Heart left ventricle (tissue), 16 donors: Measurements from ENCODE around the gene PIK3IP1. TPM values are rescaled to one million over a fixed set of nuclear protein-coding genes. Genes with fewer than 3 reads are reported as not detected.

Experiments used
- ATAC-seq, 4 donors: fragments of 200-7000 bp; cut with Tn5 transposase; one replicate each; pipeline ENCODE4 v1.9.1; 2020 to 2022; ENCODE audit warnings: moderate library complexity in 4 of 4, mild to moderate bottlenecking in 3 of 4, moderate number of reproducible peaks in 1 of 4
- DNase-seq, 5 donors: peaks; one replicate each; pipeline ENCODE4 v3.0.0-alpha.2; 2020
- H3K27ac ChIP-seq, 12 donors: fragments of 200-600 bp; sonication (generic) in 4 of 12; one replicate each; pipeline versions ENCODE4 v1.5.0 to v1.8.0; 2016 to 2022; ENCODE audit warnings: mild to moderate bottlenecking in 2 of 12
- H3K27me3 ChIP-seq, 9 donors: fragments of 200-600 bp; sonication (generic) in 2 of 9; one replicate each; pipeline versions ENCODE4 v1.5.1 to v1.8.0; 2016 to 2022; ENCODE audit warnings: mild to moderate bottlenecking in 3 of 9
- H3K36me3 ChIP-seq, 9 donors: fragments of 200-600 bp; sonication (generic) in 2 of 9; one replicate each; pipeline versions ENCODE4 v1.5.0 to v1.8.0; 2018 to 2022; ENCODE audit warnings: mild to moderate bottlenecking in 2 of 9
- H3K4me1 ChIP-seq, 12 donors: fragments of 200-600 bp; sonication (generic) in 4 of 12; one replicate each; pipeline versions ENCODE4 v1.5.0 to v1.8.0; 2016 to 2022; ENCODE audit warnings: mild to moderate bottlenecking in 3 of 12
- H3K4me3 ChIP-seq, 12 donors: fragments of 200-600 bp; sonication (generic) in 4 of 12; one replicate each; pipeline versions ENCODE4 v1.5.0 to v1.8.0; 2017 to 2022; ENCODE audit warnings: mild to moderate bottlenecking in 9 of 12, moderate library complexity in 4 of 12
- H3K9me3 ChIP-seq, 12 donors: fragments of 200-600 bp; sonication (generic) in 4 of 12; one replicate each; pipeline versions ENCODE4 v1.5.0 to v1.8.0; 2016 to 2022; ENCODE audit warnings: mild to moderate bottlenecking in 1 of 12
- CTCF ChIP-seq, 12 donors: fragments of 200-600 bp; sonication (generic) in 4 of 12; IDR thresholded peaks; one replicate each; pipeline versions ENCODE4 v1.5.0 to v1.8.0; 2018 to 2022; ENCODE audit warnings: antibody characterized with exemption in 12 of 12, mild to moderate bottlenecking in 5 of 12
- POLR2A ChIP-seq, 2 donors: fragments of 450-650 bp; IDR thresholded peaks; one replicate each; pipeline ENCODE4 v1.6.1; 2017; ENCODE audit warnings: antibody characterized with exemption in 2 of 2, mild to moderate bottlenecking in 2 of 2, moderate library complexity in 2 of 2
- WGBS, 4 donors: extraction: QIAGEN DNeasy Blood & Tissue Kit in 2 of 4; methylation state at CpG; one replicate each; pipeline versions ENCODE4 v1.1.5 to v1.1.7; 2013 to 2018; 5-methylcytosine and 5-hydroxymethylcytosine counted together
- intact Hi-C, 10 donors: fragments of 100-400 bp; cut with DNase I; formaldehyde crosslinking; loops; one replicate each; pipeline versions ENCODE4 v1.11.1 to v1.14.2; 2022
- polyA plus RNA-seq, 2 donors: library from polyadenylated mRNA; stranded (reverse); fragments of 200-250 nt; gene quantifications; one replicate each; pipeline ENCODE4 v1.2.3, GENCODE V29; 2013
- total RNA-seq, 9 donors: library from RNA; depleted of rRNA in 2 of 9; stranded (reverse); fragments of >200 nt in 2 of 9; fragmentation: NEBNext Ultra II Directional in 3 of 9; extraction: Animal tissue kit (Norgen Biotek cat#: 25700) in 3 of 9; gene quantifications; one replicate each; pipeline versions ENCODE4 v1.1.0 to v1.2.4, GENCODE V29; 2016 to 2023
- donor health status: ischemic (EF 13 %, LVEDD 7.1; RV severe dilation, severe dysfunction).
- donor health status: healthy with polysubstance abuse.
- donor health status: DM: no; HTN: yes; CAD: no.
- donor health status: DM: no; HTN: no; CAD: no.
- donor health status: ischemic (EF 25% LVEDD 6.9; RV normal size, moderate dysfunction).
- donor health status: ischemic (EF 25% LVEDD 5.7; RV mildly dilated, moderate dysfunction).
- donor health status: healthy.
- donor health status: DM: yes; HTN: yes; CAD: no.
- donor health status: ischemic (EF 35%, LVEDD 5.7; RV mildly dilated, moderate dysfunction).
- donor health status: nonischemic (EF 11% LVEDD 7.7; RV severe dilation, severe dysfunction).
- donor health status: DM: yes; HTN: yes; CAD: no.
- donor health status: PGD.
- donor health status: ischemic (EF 29% LVEDD 5.4; RV normal size, mild dysfunction).
- donor health status: nonischemic (EF 23%, LVEDD 6.1; RV moderate dilation, normal function).

PIK3IP1 gene
- total and polyA plus RNA-seq, 11 donors: 3.8 to 40.7 (median 16.9) TPM

GRCh38 chr22:31275018-31275417 is 17.3 kb downstream of the PIK3IP1 start:
- DNase-seq: no peak
- no peak overlapping the region for H3K27ac ChIP-seq
- H3K4me1 ChIP-seq: peaks cover 0 to 17% (median 4%) of the 10 kb centered on the region in 12 donors
- TF ChIP-seq CTCF (IDR thresholded peaks at IDR 0.05): no peak
- TF ChIP-seq POLR2A (IDR thresholded peaks at IDR 0.05): no peak
- intact Hi-C loops: loop anchor here in 2 of 10 donors (10.0 kb wide), 2 partner anchors 60 to 170 kb away; partner anchors contain the start of genes LIMK2 (in 1 of the 2) and SELENOM (in 1 of the 2)
- no peaks in the 10 kb centered on the region for H3K27me3 ChIP-seq
- WGBS, 4 donors: 86 to 91% (median 89%) methylated on average over 6 of the region's 6 CpGs
- no peaks in the 10 kb centered on the region for H3K9me3 ChIP-seq
- H3K36me3 ChIP-seq: peaks cover 0 to 92% (median 72%) of the 10 kb centered on the region in 9 donors
- no peak for ATAC-seq
- no peak overlapping the region for H3K4me3 ChIP-seq

GRCh38 chr22:31274017-31274416 is 18.3 kb downstream of the PIK3IP1 start:
- no peaks in the 10 kb centered on the region for H3K9me3 ChIP-seq
- intact Hi-C loops: loop anchor here in 7 of 10 donors (5.0 to 10.0 kb wide), 5 partner anchors 59 to 169 kb away; partner anchors contain the start of genes LIMK2 (in 5 of the 7) and SELENOM (in 2 of the 7)
- H3K4me3 ChIP-seq: no peak overlapping the region
- WGBS, 4 donors: 57 to 77% (median 69%) methylated on average over 3 of the region's 3 CpGs
- no peaks in the 10 kb centered on the region for H3K27me3 ChIP-seq
- DNase-seq: no peak
- TF ChIP-seq POLR2A (IDR thresholded peaks at IDR 0.05) (no peak), CTCF (IDR thresholded peaks at IDR 0.05) (no peak)
- no peak overlapping the region for H3K27ac ChIP-seq
- ATAC-seq: no peak
- H3K4me1 ChIP-seq: peaks cover 0 to 17% (median 4%) of the 10 kb centered on the region in 12 donors
- H3K36me3 ChIP-seq: peaks cover 0 to 82% (median 62%) of the 10 kb centered on the region in 9 donors

GRCh38 chr22:31272522-31273446 is 19.5 kb downstream of the PIK3IP1 start:
- no peak overlapping the region for H3K27ac ChIP-seq
- DNase-seq (peak in 2 of 5 donors; percentile 44 to 54), ATAC-seq (peak; percentile 56 to 78 (median 75))
- 71 to 77% (median 73%) methylated on average over 15 of the region's 15 CpGs for WGBS, 4 donors
- TF ChIP-seq POLR2A (IDR thresholded peaks at IDR 0.05) (no peak), CTCF (IDR thresholded peaks at IDR 0.05) (peak; percentile 63 to 81 (median 70))
- H3K4me3 ChIP-seq: no peak overlapping the region
- H3K36me3 ChIP-seq: peaks cover 0 to 82% (median 56%) of the 10 kb centered on the region in 9 donors
- H3K9me3 ChIP-seq: no peaks in the 10 kb centered on the region
- no peaks in the 10 kb centered on the region for H3K27me3 ChIP-seq
- peaks cover 0 to 17% (median 4%) of the 10 kb centered on the region in 12 donors for H3K4me1 ChIP-seq
- intact Hi-C loops: loop anchor here in 8 of 10 donors (2.0 to 10.0 kb wide), 6 partner anchors 58 to 168 kb away; partner anchors contain the start of genes LIMK2 (in 6 of the 8) and SELENOM (in 2 of the 8)

- Histone ChIP-seq H3K4me1 (peaks cover 0 to 17% (median 4%) of the 10 kb centered on the region in 12 donors), H3K36me3 (peaks cover 0 to 84% (median 58%) of the 10 kb centered on the region in 9 donors), H3K4me3 (no peak overlapping the region), H3K27me3 (no peaks in the 10 kb centered on the region), H3K9me3 (no peaks in the 10 kb centered on the region), H3K27ac (peak overlapping the region in 5 of 12 donors; percentile 2 to 61 (median 43))
- no peak for DNase-seq
- 61 to 80% (median 68%) methylated on average over 3 of the region's 3 CpGs for WGBS, 4 donors
- peak in 2 of 4 donors; percentile 38 to 66 for ATAC-seq
- intact Hi-C loops: loop anchor here in 7 of 10 donors (5.0 to 10.0 kb wide), 5 partner anchors 57 to 167 kb away; partner anchors contain the start of genes LIMK2 (in 5 of the 7) and SELENOM (in 2 of the 7)
- TF ChIP-seq POLR2A (IDR thresholded peaks at IDR 0.05) (no peak), CTCF (IDR thresholded peaks at IDR 0.05) (no peak)
Measured at GRCh38 chr22:31271485-31271884, 20.8 kb downstream of the PIK3IP1 start.
